Measurements from ENCODE around the gene EPHB1.

DNA sequence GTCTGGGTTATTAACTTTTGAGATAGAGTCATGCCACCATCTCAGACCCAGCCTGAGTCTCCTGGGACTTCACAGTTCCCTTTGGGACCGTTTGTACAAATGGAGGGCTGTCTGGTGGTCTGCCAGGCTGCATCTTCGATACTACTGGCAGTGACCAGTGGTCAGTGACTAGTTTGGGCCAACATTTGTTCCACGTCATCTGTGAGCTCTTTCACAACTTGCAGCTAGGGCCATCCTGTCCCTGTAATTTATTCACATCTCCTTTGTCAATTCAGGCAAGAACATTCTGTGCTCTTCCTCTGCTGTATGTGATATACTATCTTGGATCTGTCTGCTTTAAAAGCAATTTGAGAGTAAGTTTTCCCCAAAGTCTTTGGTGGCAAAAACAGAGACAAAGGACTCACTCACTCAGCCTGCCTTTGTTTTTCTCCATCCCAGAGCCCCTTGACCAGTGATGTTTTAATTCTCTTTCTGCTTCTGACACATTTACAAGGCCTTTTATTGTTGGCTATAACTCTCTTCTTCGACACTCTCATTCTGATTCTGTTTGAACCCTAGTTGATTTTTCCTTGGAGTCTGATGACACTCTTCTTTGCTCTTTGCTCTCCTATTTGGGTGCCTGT is 353.4 kb downstream of the EPHB1 start:
- TF ChIP-seq, protein P1, sequence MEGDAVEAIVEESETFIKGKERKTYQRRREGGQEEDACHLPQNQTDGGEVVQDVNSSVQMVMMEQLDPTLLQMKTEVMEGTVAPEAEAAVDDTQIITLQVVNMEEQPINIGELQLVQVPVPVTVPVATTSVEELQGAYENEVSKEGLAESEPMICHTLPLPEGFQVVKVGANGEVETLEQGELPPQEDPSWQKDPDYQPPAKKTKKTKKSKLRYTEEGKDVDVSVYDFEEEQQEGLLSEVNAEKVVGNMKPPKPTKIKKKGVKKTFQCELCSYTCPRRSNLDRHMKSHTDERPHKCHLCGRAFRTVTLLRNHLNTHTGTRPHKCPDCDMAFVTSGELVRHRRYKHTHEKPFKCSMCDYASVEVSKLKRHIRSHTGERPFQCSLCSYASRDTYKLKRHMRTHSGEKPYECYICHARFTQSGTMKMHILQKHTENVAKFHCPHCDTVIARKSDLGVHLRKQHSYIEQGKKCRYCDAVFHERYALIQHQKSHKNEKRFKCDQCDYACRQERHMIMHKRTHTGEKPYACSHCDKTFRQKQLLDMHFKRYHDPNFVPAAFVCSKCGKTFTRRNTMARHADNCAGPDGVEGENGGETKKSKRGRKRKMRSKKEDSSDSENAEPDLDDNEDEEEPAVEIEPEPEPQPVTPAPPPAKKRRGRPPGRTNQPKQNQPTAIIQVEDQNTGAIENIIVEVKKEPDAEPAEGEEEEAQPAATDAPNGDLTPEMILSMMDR (IDR thresholded peaks at IDR 0.05) = no peak
- TF ChIP-seq POLR2A (IDR thresholded peaks at IDR 0.05) = no peak

All from esophagus squamous epithelium (tissue), 4 donors.